GM12873 (cell line): ENCODE results near the gene SH3GL3.

Experiments
- CTCF ChIP-seq: IDR thresholded peaks from 2 replicates; pipeline ENCODE4 v1.5.1; 2012; ENCODE audit warnings: low read depth, mild to moderate bottlenecking, moderate library complexity, low read length, control low read depth; ENCODE audit not compliant: insufficient read depth; ENCODE audit errors: missing control alignments

Gene SH3GL3

GRCh38 chr15:83516935-83517334, 69.8 kb downstream of the SH3GL3 start:
- TF ChIP-seq CTCF = no peak

GRCh38 chr15:83526319-83526718, 79.2 kb downstream of the SH3GL3 start:
- no peak for TF ChIP-seq CTCF

GRCh38 chr15:83533410-83533962, 86.3 kb downstream of the SH3GL3 start:
- no peak for TF ChIP-seq CTCF

GRCh38 chr15:83537606-83538005, 90.5 kb downstream of the SH3GL3 start:
- TF ChIP-seq CTCF = no peak

GRCh38 chr15:83538682-83539081, 91.5 kb downstream of the SH3GL3 start:
- no peak for TF ChIP-seq CTCF

GRCh38 chr15:83545804-83546511, 98.8 kb downstream of the SH3GL3 start:
- no peak for TF ChIP-seq CTCF

- no peak for TF ChIP-seq CTCF
These were observed 99.4 kb downstream of the SH3GL3 start for GRCh38 chr15:83546512-83546888.
